Urothelium cell line (cell line): Measurements from ENCODE around the gene FHIT.

ENCODE experiments used
- DNase-seq: peaks from one replicate; pipeline ENCODE4 v3.0.0; 2011; ENCODE audit warnings: low spot score, mixed read lengths
- FAIRE-seq: peaks from 2 replicates; lab custom pipeline; 2011; peaks lifted over from hg19 to GRCh38; lab: Jason Lieb, UNC

FHIT gene

GRCh38 chr3:60269377-60269776 is 981.9 kb downstream of the FHIT start:
- FAIRE-seq, result no peak

GRCh38 chr3:60268123-60268522 is 983.1 kb downstream of the FHIT start:
- FAIRE-seq (no peak), DNase-seq (no peak)

More at GRCh38 chr3:60269377-60269776, 981.9 kb downstream of the FHIT start:
- no peak for DNase-seq

GRCh38 chr3:60266444-60266843 is 984.8 kb downstream of the FHIT start:
- no peak for DNase-seq
- FAIRE-seq, result no peak

- FAIRE-seq (no peak), DNase-seq (no peak)
Measured at GRCh38 chr3:60263191-60263590, 988.1 kb downstream of the FHIT start.

- DNase-seq (no peak), FAIRE-seq (no peak)
Measured at GRCh38 chr3:60262546-60262945, 988.7 kb downstream of the FHIT start.

- no peak for DNase-seq
- no peak for FAIRE-seq
Measured at GRCh38 chr3:60260546-60260945, 990.7 kb downstream of the FHIT start.

GRCh38 chr3:60250810-60251209 is 1000.4 kb downstream of the FHIT start:
- DNase-seq, result no peak
- FAIRE-seq, result no peak

- FAIRE-seq (no peak), DNase-seq (no peak)
Measured at GRCh38 chr3:60250206-60250605, 1001.0 kb downstream of the FHIT start.

GRCh38 chr3:60246361-60246760 is 1004.9 kb downstream of the FHIT start:
- DNase-seq (no peak), FAIRE-seq (no peak)

GRCh38 chr3:60243456-60243855 is 1007.8 kb downstream of the FHIT start:
- DNase-seq, result no peak
- FAIRE-seq, result no peak

- no peak for FAIRE-seq
- DNase-seq, result no peak
Measured at GRCh38 chr3:60240492-60240891, 1010.8 kb downstream of the FHIT start.

GRCh38 chr3:60238550-60238949 is 1012.7 kb downstream of the FHIT start:
- no peak for DNase-seq
- no peak for FAIRE-seq

- FAIRE-seq (no peak), DNase-seq (no peak)
Measured at GRCh38 chr3:60229502-60229901, 1021.8 kb downstream of the FHIT start.

GRCh38 chr3:60228823-60229222 is 1022.4 kb downstream of the FHIT start:
- FAIRE-seq (no peak), DNase-seq (no peak)

GRCh38 chr3:60226912-60227311 is 1024.3 kb downstream of the FHIT start:
- DNase-seq, result no peak
- FAIRE-seq, result no peak

- DNase-seq (no peak), FAIRE-seq (no peak)
Measured at GRCh38 chr3:60225848-60226247, 1025.4 kb downstream of the FHIT start.

- DNase-seq (no peak), FAIRE-seq (no peak)
Measured at GRCh38 chr3:60220768-60221167, 1030.5 kb downstream of the FHIT start.

- DNase-seq, result no peak
- FAIRE-seq, result no peak
Measured at GRCh38 chr3:60219501-60219900, 1031.8 kb downstream of the FHIT start.

- FAIRE-seq (no peak), DNase-seq (no peak)
Measured at GRCh38 chr3:60217156-60217911, 1033.9 kb downstream of the FHIT start.

GRCh38 chr3:60216462-60217075 is 1034.7 kb downstream of the FHIT start:
- DNase-seq (no peak), FAIRE-seq (no peak)

- DNase-seq (no peak), FAIRE-seq (no peak)
Measured at GRCh38 chr3:60215946-60216345, 1035.3 kb downstream of the FHIT start.

GRCh38 chr3:60207905-60208304 is 1043.3 kb downstream of the FHIT start:
- FAIRE-seq (no peak), DNase-seq (no peak)

GRCh38 chr3:60206206-60206605 is 1045.0 kb downstream of the FHIT start:
- DNase-seq, result no peak

More at GRCh38 chr3:60206206-60206605, 1045.0 kb downstream of the FHIT start:
- FAIRE-seq, result no peak
